Measurements from ENCODE around the gene HEATR3. TPM values are rescaled to one million over a fixed set of nuclear protein-coding genes. Genes with fewer than 3 reads are reported as not detected.

The HEATR3 gene
- total and polyA plus RNA-seq, 2 of the 8 experiments (the other 6 are each of a cell fraction or from before 2014, with no cell fraction given), result 13.0 to 29.2 TPM

DNA sequence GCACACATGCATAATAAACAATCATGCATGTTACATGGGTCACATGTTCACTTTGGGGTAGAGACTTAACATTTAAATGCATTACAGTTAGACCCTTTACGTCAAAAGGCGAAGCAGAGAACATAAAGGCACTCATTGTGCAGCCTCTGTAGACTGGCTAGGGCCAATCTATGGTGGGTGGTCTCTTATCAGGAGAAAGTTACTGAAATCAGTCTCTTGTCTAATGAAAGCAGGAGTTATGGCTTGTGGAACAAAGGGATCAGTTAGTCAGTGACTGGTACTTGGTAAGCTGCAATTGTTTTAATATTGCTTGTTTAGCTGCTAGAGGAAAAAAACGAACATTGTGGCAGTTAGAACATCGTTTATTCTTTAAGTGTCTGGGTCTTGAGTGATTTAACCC is 42.1 kb upstream of the HEATR3 start (continued):
- TF ChIP-seq EP300 (IDR thresholded peaks at IDR 0.05; ENCODE audit: borderline replicate concordance in 1 of 2, low read depth in 2 of 2, low read length in 2 of 2), result no peak
- no peak for TF ChIP-seq SIRT6 (IDR thresholded peaks at IDR 0.05; ENCODE audit: low read length)
- TF ChIP-seq PHF8 (conservative IDR thresholded peaks at IDR 0.05; ENCODE audit: low read depth, low read length), result no peak
- TF ChIP-seq BCL11A (IDR thresholded peaks at IDR 0.05; ENCODE audit: low read depth in 2 of 2, low read length in 2 of 2), result no peak
- no peak for TF ChIP-seq RXRA (IDR thresholded peaks at IDR 0.05; ENCODE audit: insufficient read depth, low read depth, low read length)
- TF ChIP-seq SP4 (IDR thresholded peaks at IDR 0.05; ENCODE audit: low read length), result no peak
- TF ChIP-seq EGR1 (IDR thresholded peaks at IDR 0.05; ENCODE audit: borderline replicate concordance, low read depth, low read length), result no peak
- TF ChIP-seq CBX8 (IDR thresholded peaks at IDR 0.05; ENCODE audit: borderline replicate concordance, low read depth, low read length), result no peak
- no peak for TF ChIP-seq GABPA (IDR thresholded peaks at IDR 0.05; ENCODE audit: borderline replicate concordance, insufficient read depth, low read length)
